Mesothelial cell of epicardium (in vitro differentiated cells): Measurements from ENCODE around the gene MEF2C. TPM values are rescaled to one million over a fixed set of nuclear protein-coding genes. Genes with fewer than 3 reads are reported as not detected.

Source experiments
- DNase-seq, 2 experiments: peaks; one replicate each; pipeline ENCODE4 v3.0.0; 2021; ENCODE audit warnings: low spot score in 2 of 2; ENCODE audit not compliant: unreplicated experiment in 2 of 2
- H3K27ac Mint-ChIP-seq: 2 replicates; pipeline ENCODE4 v1.8.0; 2021; ENCODE audit warnings: mixed read lengths
- H3K27me3 Mint-ChIP-seq: 2 replicates; pipeline ENCODE4 v1.8.0; 2021; ENCODE audit warnings: low read depth, mixed read lengths
- H3K36me3 Mint-ChIP-seq: 2 replicates; pipeline ENCODE4 v1.8.0; 2021; ENCODE audit warnings: mixed read lengths
- H3K4me1 Mint-ChIP-seq: 2 replicates; pipeline ENCODE4 v1.8.0; 2021; ENCODE audit warnings: mixed read lengths
- H3K4me3 Mint-ChIP-seq: 2 replicates; pipeline ENCODE4 v1.8.0; 2021; ENCODE audit warnings: mild to moderate bottlenecking, moderate library complexity, mixed read lengths
- H3K9me3 Mint-ChIP-seq: 2 replicates; pipeline ENCODE4 v1.8.0; 2021; ENCODE audit warnings: mixed read lengths
- CTCF ChIP-seq: fragments of 200-600 bp; sonication (generic); IDR thresholded peaks from one replicate; pipeline ENCODE4 v1.5.0; 2021; ENCODE audit warnings: antibody characterized with exemption; ENCODE audit not compliant: unreplicated experiment
- total RNA-seq: library from RNA; stranded (reverse); gene quantifications from 3 replicates; pipeline ENCODE4 v1.2.1, GENCODE V29; 2021

The MEF2C gene
- total RNA-seq, 1 donor from 2014 or later, result 9.1 TPM

DNA sequence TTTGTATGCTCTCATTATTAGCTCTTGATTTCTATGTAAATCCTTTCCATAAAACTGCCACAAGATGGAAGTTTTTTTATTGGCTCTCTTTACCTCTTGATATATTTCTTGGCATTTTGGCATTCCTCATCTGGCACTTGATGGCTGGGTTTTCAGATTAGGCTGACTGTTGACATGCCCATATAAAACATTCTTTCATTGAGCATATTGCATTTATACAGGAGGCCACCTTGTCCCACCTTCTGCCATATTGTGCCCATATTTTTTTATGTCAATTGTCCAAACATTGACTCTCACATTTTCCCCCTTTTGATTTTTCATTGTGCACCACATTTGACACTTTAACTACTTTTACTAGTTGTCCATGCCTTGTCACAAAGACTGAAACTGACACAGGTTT, 182.9 kb downstream of the MEF2C start:
- no peaks in the 10 kb centered on the region for H3K4me1 Mint-ChIP-seq
- no peak overlapping the region for H3K4me3 Mint-ChIP-seq

DNA sequence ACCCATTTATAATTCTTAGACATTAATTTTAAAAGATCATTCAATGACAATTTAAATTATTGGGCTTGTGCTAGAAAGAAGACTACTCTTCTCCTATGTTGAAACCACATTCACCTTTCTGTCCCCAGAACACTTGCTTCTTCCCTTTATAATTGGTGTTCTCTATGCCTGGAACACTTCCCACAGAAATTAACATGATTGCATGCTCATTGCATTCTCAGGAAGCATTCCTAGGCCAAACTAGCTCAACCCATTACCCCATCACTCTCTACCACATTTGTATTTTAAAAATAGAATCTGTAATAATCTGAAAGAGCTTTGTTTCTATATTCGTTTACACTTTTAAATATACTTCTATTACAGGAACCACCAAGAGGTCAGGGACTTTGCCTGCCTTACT, 184.7 kb downstream of the MEF2C start:
- Mint-ChIP-seq H3K27ac (no peak overlapping the region), H3K4me1 (no peaks in the 10 kb centered on the region), H3K36me3 (no peaks in the 10 kb centered on the region), H3K9me3 (no peaks in the 10 kb centered on the region), H3K27me3 (peaks cover 90% of the 10 kb centered on the region), H3K4me3 (no peak overlapping the region)
- no peak for TF ChIP-seq CTCF
- DNase-seq, result no peak

More for the DNA sequence above, 182.9 kb downstream of the MEF2C start:
- Mint-ChIP-seq H3K27ac (no peak overlapping the region), H3K36me3 (no peaks in the 10 kb centered on the region), H3K9me3 (no peaks in the 10 kb centered on the region), H3K27me3 (peaks cover 77% of the 10 kb centered on the region)
- DNase-seq, result no peak
- no peak for TF ChIP-seq CTCF

- Mint-ChIP-seq H3K4me3 (no peak overlapping the region), H3K9me3 (no peaks in the 10 kb centered on the region)
- TF ChIP-seq CTCF, result no peak
Measured at GRCh38 chr5:88696466-88696865, 186.5 kb downstream of the MEF2C start.

GRCh38 chr5:88695931-88696330, 187.1 kb downstream of the MEF2C start:
- DNase-seq, result no peak
- no peak overlapping the region for H3K4me3 Mint-ChIP-seq
- no peak overlapping the region for H3K27ac Mint-ChIP-seq
- TF ChIP-seq CTCF, result no peak
- peaks cover 96% of the 10 kb centered on the region for H3K27me3 Mint-ChIP-seq
- H3K4me1 Mint-ChIP-seq, result peaks cover 8% of the 10 kb centered on the region
- no peaks in the 10 kb centered on the region for H3K36me3 Mint-ChIP-seq
- no peaks in the 10 kb centered on the region for H3K9me3 Mint-ChIP-seq

More at GRCh38 chr5:88696466-88696865, 186.5 kb downstream of the MEF2C start:
- Mint-ChIP-seq H3K27me3 (peaks cover 96% of the 10 kb centered on the region), H3K36me3 (no peaks in the 10 kb centered on the region), H3K27ac (no peak overlapping the region), H3K4me1 (peaks cover 3% of the 10 kb centered on the region)
- DNase-seq, result no peak

GRCh38 chr5:88695232-88695631, 187.8 kb downstream of the MEF2C start:
- Mint-ChIP-seq H3K27me3 (peaks cover 98% of the 10 kb centered on the region), H3K4me1 (peaks cover 10% of the 10 kb centered on the region), H3K36me3 (no peaks in the 10 kb centered on the region), H3K9me3 (no peaks in the 10 kb centered on the region), H3K27ac (no peak overlapping the region), H3K4me3 (no peak overlapping the region)
- TF ChIP-seq CTCF, result no peak
- DNase-seq, result no peak
